Fibroblast of the aortic adventitia (primary cell): ENCODE measurements around the gene SELPLG. TPM values are rescaled to one million over a fixed set of nuclear protein-coding genes. Genes with fewer than 3 reads are reported as not detected.

Experiments
- DNase-seq: peaks from one replicate; pipeline ENCODE4 v3.0.0-alpha.2; 2010; ENCODE audit warnings: low read depth
- H3K4me3 ChIP-seq: 2 replicates; pipeline ENCODE4 v1.5.1; 2011; ENCODE audit warnings: low read depth, mild to moderate bottlenecking, control low read depth, low read length, moderate library complexity
- total RNA-seq: library from RNA; depleted of rRNA; stranded (reverse); fragments of >200 nt; gene quantifications from 2 replicates; pipeline ENCODE4 v1.2.3, GENCODE V29; 2012; ENCODE audit warnings: low replicate concordance
- TF ChIP-seq, protein P1 (sequence below): IDR thresholded peaks from 2 replicates; pipeline ENCODE4 v1.5.1; 2011; ENCODE audit warnings: mild to moderate bottlenecking, low read length, control low read depth, inconsistent platforms; ENCODE audit not compliant: insufficient read depth

SELPLG gene, protein sequence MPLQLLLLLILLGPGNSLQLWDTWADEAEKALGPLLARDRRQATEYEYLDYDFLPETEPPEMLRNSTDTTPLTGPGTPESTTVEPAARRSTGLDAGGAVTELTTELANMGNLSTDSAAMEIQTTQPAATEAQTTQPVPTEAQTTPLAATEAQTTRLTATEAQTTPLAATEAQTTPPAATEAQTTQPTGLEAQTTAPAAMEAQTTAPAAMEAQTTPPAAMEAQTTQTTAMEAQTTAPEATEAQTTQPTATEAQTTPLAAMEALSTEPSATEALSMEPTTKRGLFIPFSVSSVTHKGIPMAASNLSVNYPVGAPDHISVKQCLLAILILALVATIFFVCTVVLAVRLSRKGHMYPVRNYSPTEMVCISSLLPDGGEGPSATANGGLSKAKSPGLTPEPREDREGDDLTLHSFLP
- 0.57 and 1.5 TPM in 2 replicates for total RNA-seq

DNA sequence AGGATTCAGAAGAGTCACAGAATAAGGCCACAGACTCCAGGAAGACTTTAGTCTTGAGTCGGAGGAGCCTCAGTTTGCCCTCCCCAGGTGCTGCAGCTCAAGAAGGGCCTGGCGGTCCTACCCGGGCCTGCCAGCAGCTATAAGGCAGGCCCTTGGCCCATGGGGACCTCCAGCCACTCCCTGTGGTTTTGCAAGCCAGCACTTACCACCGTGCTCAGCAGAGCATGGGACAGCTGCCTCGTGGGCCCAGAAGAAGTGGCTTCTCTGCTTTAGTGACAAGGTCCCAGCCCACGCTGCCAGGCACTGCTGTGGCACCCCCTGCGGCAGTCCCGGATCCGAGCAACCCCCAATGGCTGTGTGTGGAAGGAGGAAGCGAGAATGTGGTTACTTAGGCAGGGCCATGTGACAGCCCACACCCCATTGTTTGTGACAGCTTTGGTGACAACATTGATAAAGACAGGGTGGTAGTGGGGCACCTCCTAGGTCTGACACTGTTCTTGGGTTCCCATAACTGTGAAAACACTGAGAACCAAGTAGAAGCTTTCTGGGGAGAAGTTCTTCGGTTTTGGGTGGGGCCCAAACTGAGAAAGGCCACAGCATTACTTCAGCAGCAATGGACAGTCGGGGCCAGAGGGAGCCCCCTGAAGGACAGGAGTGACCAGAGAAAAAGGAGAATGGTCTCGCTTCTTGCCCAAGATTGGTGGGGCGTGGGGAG is at the start of gene SELPLG:
Gene SELPLG (minus strand): TSS at position 361 of the 715 bp plus-strand sequence. CDS start 9,587 bp downstream, outside the sequence.
- TF ChIP-seq, protein P1, sequence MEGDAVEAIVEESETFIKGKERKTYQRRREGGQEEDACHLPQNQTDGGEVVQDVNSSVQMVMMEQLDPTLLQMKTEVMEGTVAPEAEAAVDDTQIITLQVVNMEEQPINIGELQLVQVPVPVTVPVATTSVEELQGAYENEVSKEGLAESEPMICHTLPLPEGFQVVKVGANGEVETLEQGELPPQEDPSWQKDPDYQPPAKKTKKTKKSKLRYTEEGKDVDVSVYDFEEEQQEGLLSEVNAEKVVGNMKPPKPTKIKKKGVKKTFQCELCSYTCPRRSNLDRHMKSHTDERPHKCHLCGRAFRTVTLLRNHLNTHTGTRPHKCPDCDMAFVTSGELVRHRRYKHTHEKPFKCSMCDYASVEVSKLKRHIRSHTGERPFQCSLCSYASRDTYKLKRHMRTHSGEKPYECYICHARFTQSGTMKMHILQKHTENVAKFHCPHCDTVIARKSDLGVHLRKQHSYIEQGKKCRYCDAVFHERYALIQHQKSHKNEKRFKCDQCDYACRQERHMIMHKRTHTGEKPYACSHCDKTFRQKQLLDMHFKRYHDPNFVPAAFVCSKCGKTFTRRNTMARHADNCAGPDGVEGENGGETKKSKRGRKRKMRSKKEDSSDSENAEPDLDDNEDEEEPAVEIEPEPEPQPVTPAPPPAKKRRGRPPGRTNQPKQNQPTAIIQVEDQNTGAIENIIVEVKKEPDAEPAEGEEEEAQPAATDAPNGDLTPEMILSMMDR, result no peak
- DNase-seq, result no peak
- no peak within 1 kb of the TSS for H3K4me3 ChIP-seq

DNA sequence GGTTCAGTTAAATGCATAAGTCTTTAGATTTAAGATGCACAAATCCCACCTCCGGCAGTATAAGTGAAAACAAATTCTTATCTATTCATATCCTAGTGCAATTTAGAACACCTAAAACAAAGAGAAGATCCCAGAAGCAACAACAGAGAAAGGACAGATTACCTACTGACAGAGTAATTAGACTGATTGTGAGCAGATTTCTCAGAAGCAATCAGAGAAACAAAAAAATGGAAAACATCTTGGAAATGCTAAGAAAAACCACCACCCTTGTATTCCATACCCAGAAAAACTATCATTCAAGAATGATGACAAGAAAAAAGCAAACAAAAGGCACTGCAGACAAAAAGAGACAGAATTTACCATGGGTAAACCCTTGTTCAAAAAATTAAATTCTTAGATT is 47.6 kb upstream of the SELPLG start:
- no peak for DNase-seq
- TF ChIP-seq, protein P1, result no peak
- no peak overlapping the region for H3K4me3 ChIP-seq

DNA sequence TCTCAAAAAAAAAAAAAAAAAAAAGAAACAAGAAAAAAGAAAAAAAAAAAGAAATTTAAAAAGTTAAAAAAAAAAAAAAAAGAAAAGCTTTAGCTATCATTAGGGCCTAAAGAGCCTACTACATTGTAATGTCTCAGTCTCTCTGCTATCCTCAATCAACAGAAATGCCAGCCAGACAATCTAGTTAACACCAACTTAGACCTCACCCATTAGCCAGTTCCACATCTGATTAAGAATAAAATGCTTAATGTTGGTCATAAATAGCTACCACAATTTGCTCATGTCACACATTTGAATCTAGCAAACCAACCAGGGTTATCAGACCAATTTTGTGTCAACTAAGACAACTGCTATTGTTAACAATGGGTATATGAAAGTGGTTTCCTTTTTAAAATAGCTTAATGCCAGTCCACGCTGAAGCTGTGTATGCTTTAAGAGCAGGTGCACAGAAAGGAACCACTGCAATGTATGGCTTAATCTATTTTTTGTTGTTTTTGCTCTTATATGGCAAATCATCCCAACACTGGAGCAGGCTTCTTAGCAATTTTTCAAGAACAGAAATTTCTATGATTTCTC is 45.5 kb upstream of the SELPLG start:
- DNase-seq, result no peak
- H3K4me3 ChIP-seq, result no peak overlapping the region
- TF ChIP-seq, protein P1, result no peak

DNA sequence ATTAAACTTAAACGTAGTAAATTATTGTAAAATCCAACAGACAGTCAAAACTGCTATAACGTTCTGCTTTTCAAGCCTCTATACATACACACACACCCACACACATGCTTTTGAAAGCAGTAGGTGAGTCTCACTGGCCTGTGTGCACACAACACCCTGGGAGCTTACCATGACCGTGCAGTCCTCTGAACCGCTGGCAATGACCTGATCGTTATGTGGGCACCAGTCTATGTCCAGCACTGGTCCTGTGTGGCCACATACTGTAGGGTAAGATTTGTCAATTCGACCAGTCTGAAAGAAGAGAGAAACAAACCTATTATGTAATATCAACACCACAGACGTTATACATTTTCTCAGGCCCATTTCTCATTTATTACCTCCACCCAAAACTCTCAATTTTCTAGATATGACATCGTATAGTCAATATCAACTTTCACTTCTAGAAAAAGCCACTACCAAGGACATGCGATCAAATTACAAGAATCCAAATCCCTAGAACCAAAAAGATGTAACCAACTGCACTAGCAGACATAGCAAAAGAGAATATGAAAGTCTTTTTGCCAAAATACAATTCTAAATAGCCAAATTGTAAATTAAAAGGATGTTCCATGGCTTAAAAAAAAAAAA is 44.5 kb upstream of the SELPLG start:
- no peak overlapping the region for H3K4me3 ChIP-seq
- no peak for DNase-seq

DNA sequence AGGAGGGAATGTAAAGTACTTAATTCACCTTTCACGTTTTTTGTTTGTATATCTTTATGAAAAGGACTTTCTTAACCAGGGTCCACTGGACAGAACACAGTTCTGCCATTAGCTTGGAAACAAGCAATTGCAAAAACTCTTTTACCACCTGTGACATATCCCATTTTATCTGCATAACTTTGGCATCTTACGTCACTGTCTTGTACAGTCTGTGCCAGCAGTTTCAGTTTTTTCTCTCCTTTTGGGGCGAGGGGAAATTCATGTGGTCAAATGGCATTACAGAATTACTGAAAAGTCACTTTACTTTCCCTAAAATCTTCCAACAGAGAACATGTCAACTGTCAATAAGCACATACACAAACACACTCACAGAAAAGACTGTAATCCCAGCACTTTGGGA is 43.7 kb upstream of the SELPLG start:
- TF ChIP-seq, protein P1, result no peak
- DNase-seq, result no peak

More for the DNA sequence above, 44.5 kb upstream of the SELPLG start:
- TF ChIP-seq, protein P1, result no peak

DNA sequence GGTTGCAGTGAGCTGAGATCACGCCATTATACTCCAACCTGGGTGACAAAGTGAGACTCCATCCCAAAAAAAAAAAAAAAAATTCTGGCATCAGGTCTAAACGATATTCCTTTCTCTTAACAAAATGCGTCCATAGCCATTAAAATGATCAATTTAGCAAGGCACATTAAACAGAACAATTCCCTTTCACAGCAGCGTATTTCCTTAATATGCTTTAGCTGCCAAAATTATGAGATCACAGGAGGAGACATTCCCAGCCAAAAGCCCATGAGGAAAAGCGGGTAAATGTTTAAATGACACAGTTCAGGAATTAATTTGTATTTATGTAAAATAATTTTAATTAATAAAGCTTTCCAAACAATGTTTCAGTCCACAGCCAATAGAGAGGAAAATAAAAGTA is 43.0 kb upstream of the SELPLG start:
- no peak overlapping the region for H3K4me3 ChIP-seq
- DNase-seq, result no peak
- TF ChIP-seq, protein P1, result no peak

More for the DNA sequence above, 43.7 kb upstream of the SELPLG start:
- no peak overlapping the region for H3K4me3 ChIP-seq
